ENCODE results near the gene COL11A2.

DNA sequence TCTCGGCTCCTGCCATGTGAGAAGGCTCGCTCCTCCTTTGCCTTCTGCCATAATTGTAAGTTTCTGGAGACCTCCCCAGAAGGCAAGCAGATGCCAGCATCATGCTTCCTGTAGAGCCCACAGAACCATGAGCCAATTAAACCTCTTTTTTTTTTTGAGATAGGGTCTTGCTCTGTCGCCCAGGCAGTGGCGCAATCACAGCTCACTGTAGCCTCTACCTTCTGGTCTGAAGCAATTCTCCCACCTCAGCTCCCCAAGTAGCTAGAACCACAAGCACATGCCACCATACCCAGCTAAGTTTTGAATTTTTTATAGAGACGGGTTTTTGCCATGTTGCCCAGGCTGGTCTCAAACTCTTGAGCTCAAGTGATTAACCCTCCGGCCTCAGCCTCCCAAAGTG, 44.6 kb upstream of the COL11A2 start:
- TF ChIP-seq GATA2 (IDR thresholded peaks at IDR 0.05; ENCODE audit: low read depth, low read length) = no peak
- TF ChIP-seq GATA3 (IDR thresholded peaks at IDR 0.05; ENCODE audit: low read depth, low read length) = no peak
